CD4-positive, CD25-positive, alpha-beta regulatory T cell (primary cell): Measurements from ENCODE around the gene NGB. TPM values are rescaled to one million over a fixed set of nuclear protein-coding genes. Genes with fewer than 3 reads are reported as not detected.

Experiments used
- ATAC-seq, 2 donors: fragments of 150-1000 bp; cut with Tn5 transposase; one replicate each; pipeline ENCODE4 v1.10.0; 2021; ENCODE audit warnings: low read depth in 2 of 2, moderate number of reproducible peaks in 2 of 2, moderate library complexity in 1 of 2
- DNase-seq, 3 donors: peaks; one replicate each; pipeline versions ENCODE4 v3.0.0 to v3.0.0-alpha.2; 2012 to 2022; ENCODE audit warnings: mixed read lengths in 1 of 3
- H3K27ac ChIP-seq: one replicate; pipeline ENCODE4 v1.7.0; 2013; ENCODE audit warnings: mild to moderate bottlenecking, low read length; ENCODE audit not compliant: insufficient read depth, poor library complexity, severe bottlenecking
- H3K27me3 ChIP-seq: one replicate; pipeline ENCODE4 v1.7.0; 2013; ENCODE audit warnings: low read length; ENCODE audit not compliant: control insufficient read depth, insufficient read depth
- H3K36me3 ChIP-seq: one replicate; pipeline ENCODE4 v1.7.0; 2013; ENCODE audit warnings: mild to moderate bottlenecking, low read length, moderate library complexity; ENCODE audit not compliant: control insufficient read depth, insufficient read depth
- H3K4me1 ChIP-seq: 2 replicates; pipeline ENCODE4 v1.7.0; 2013; ENCODE audit warnings: mild to moderate bottlenecking, low read length; ENCODE audit not compliant: insufficient read depth, control insufficient read depth, poor library complexity, severe bottlenecking
- H3K4me3 ChIP-seq: one replicate; pipeline ENCODE4 v1.7.0; 2013; ENCODE audit warnings: low read depth, mild to moderate bottlenecking, low read length, moderate library complexity
- H3K9me3 ChIP-seq, 2 experiments: 1 replicate in 1 of 2; 2 replicates in 1 of 2; pipeline ENCODE4 v1.7.0; 2013; ENCODE audit warnings: low read length in 2 of 2, mild to moderate bottlenecking in 1 of 2, moderate library complexity in 1 of 2; ENCODE audit not compliant: control insufficient read depth in 2 of 2
- H3K27ac Mint-ChIP-seq, 3 donors: one replicate each; pipeline ENCODE4 v1.8.0; 2020 to 2022; ENCODE audit warnings: mild to moderate bottlenecking in 3 of 3, mixed read lengths in 3 of 3, moderate library complexity in 2 of 3
- H3K27me3 Mint-ChIP-seq: one replicate; pipeline ENCODE4 v1.8.0; 2022; ENCODE audit warnings: mild to moderate bottlenecking, mixed read lengths
- H3K36me3 Mint-ChIP-seq: one replicate; pipeline ENCODE4 v1.8.0; 2020; ENCODE audit warnings: mixed read lengths
- H3K4me1 Mint-ChIP-seq, 4 donors: one replicate each; pipeline ENCODE4 v1.8.0; 2020 to 2022; ENCODE audit warnings: mixed read lengths in 4 of 4, mild to moderate bottlenecking in 1 of 4
- H3K4me3 Mint-ChIP-seq, 4 donors: one replicate each; pipeline ENCODE4 v1.8.0; 2020 to 2022; ENCODE audit warnings: mild to moderate bottlenecking in 4 of 4, mixed read lengths in 4 of 4, moderate library complexity in 3 of 4
- H3K9me3 Mint-ChIP-seq, 7 donors: one replicate each; pipeline ENCODE4 v1.8.0; 2020 to 2022; ENCODE audit warnings: mixed read lengths in 7 of 7, mild to moderate bottlenecking in 3 of 7, moderate library complexity in 2 of 7
- polyA plus RNA-seq, 4 donors: library from polyadenylated mRNA; unstranded; fragments of 300-500 nt; fragmentation: Illumina TruSeq; gene quantifications; one replicate each; pipeline ENCODE4 v1.2.3, GENCODE V29; 2021
- total RNA-seq: library from RNA; stranded (reverse); gene quantifications from one replicate; pipeline ENCODE4 v1.2.3, GENCODE V29; 2022

The NGB gene
- total and polyA plus RNA-seq, 5 donors from 2014 or later = not detected

GRCh38 chr14:77225892-77226557, 45.0 kb downstream of the NGB start:
- no peaks in the 10 kb centered on the region for H3K4me1 ChIP-seq
- Mint-ChIP-seq H3K27me3 (peaks cover 8% of the 10 kb centered on the region), H3K9me3 (peaks cover 0 to 3% (median 0%) of the 10 kb centered on the region in 7 donors), H3K27ac (no peak overlapping the region), H3K36me3 (no peaks in the 10 kb centered on the region), H3K4me1 (peaks cover 0 to 4% (median 0%) of the 10 kb centered on the region in 4 donors), H3K4me3 (no peak overlapping the region)
- H3K9me3 ChIP-seq = no peaks in the 10 kb centered on the region
- H3K4me3 ChIP-seq = no peak overlapping the region
- no peak overlapping the region for H3K27ac ChIP-seq
- ATAC-seq (no peak), DNase-seq (no peak)
- H3K27me3 ChIP-seq = no peaks in the 10 kb centered on the region
- H3K36me3 ChIP-seq = no peaks in the 10 kb centered on the region

GRCh38 chr14:77225254-77225653, 45.8 kb downstream of the NGB start:
- Histone ChIP-seq H3K4me1 (no peaks in the 10 kb centered on the region), H3K4me3 (no peak overlapping the region), H3K36me3 (no peaks in the 10 kb centered on the region), H3K9me3 (no peaks in the 10 kb centered on the region), H3K27ac (no peak overlapping the region), H3K27me3 (no peaks in the 10 kb centered on the region)
- DNase-seq = no peak
- peaks cover 0 to 4% (median 0%) of the 10 kb centered on the region in 4 donors for H3K4me1 Mint-ChIP-seq
- no peaks in the 10 kb centered on the region for H3K36me3 Mint-ChIP-seq
- H3K27ac Mint-ChIP-seq = no peak overlapping the region
- H3K4me3 Mint-ChIP-seq = no peak overlapping the region
- no peak for ATAC-seq
- peaks cover 8% of the 10 kb centered on the region for H3K27me3 Mint-ChIP-seq
- H3K9me3 Mint-ChIP-seq = peaks cover 0 to 3% (median 0%) of the 10 kb centered on the region in 7 donors

- H3K36me3 ChIP-seq = no peaks in the 10 kb centered on the region
- peaks cover 0 to 3% (median 0%) of the 10 kb centered on the region in 7 donors for H3K9me3 Mint-ChIP-seq
- H3K27me3 ChIP-seq = no peaks in the 10 kb centered on the region
- peaks cover 0 to 4% (median 0%) of the 10 kb centered on the region in 4 donors for H3K4me1 Mint-ChIP-seq
- H3K27ac Mint-ChIP-seq = no peak overlapping the region
- H3K36me3 Mint-ChIP-seq = no peaks in the 10 kb centered on the region
- H3K4me3 Mint-ChIP-seq = no peak overlapping the region
- H3K9me3 ChIP-seq = no peaks in the 10 kb centered on the region
- ATAC-seq (no peak), DNase-seq (no peak)
- peaks cover 8% of the 10 kb centered on the region for H3K27me3 Mint-ChIP-seq
- no peaks in the 10 kb centered on the region for H3K4me1 ChIP-seq
- no peak overlapping the region for H3K27ac ChIP-seq
- no peak overlapping the region for H3K4me3 ChIP-seq
Measured at GRCh38 chr14:77224212-77224611, 46.8 kb downstream of the NGB start.

- H3K9me3 Mint-ChIP-seq = peaks cover 0 to 3% (median 0%) of the 10 kb centered on the region in 7 donors
- no peaks in the 10 kb centered on the region for H3K36me3 Mint-ChIP-seq
- no peak for ATAC-seq
- no peak overlapping the region for H3K27ac Mint-ChIP-seq
- no peaks in the 10 kb centered on the region for H3K36me3 ChIP-seq
- H3K27me3 Mint-ChIP-seq = peaks cover 8% of the 10 kb centered on the region
- no peak overlapping the region for H3K4me3 Mint-ChIP-seq
- no peak for DNase-seq
- H3K9me3 ChIP-seq = no peaks in the 10 kb centered on the region
- no peak overlapping the region for H3K4me3 ChIP-seq
- no peaks in the 10 kb centered on the region for H3K4me1 ChIP-seq
- H3K4me1 Mint-ChIP-seq = peaks cover 0 to 4% (median 0%) of the 10 kb centered on the region in 4 donors
- no peaks in the 10 kb centered on the region for H3K27me3 ChIP-seq
- no peak overlapping the region for H3K27ac ChIP-seq
Measured at GRCh38 chr14:77222546-77223225, 48.3 kb downstream of the NGB start.

GRCh38 chr14:77221241-77221871, 49.6 kb downstream of the NGB start:
- no peak for ATAC-seq
- H3K27me3 Mint-ChIP-seq = peaks cover 12% of the 10 kb centered on the region
- Histone ChIP-seq H3K4me3 (no peak overlapping the region), H3K27ac (no peak overlapping the region), H3K4me1 (no peaks in the 10 kb centered on the region), H3K27me3 (no peaks in the 10 kb centered on the region), H3K9me3 (no peaks in the 10 kb centered on the region), H3K36me3 (no peaks in the 10 kb centered on the region)
- H3K4me3 Mint-ChIP-seq = no peak overlapping the region
- H3K27ac Mint-ChIP-seq = no peak overlapping the region
- no peak for DNase-seq
- no peaks in the 10 kb centered on the region for H3K36me3 Mint-ChIP-seq
- peaks cover 0 to under 1% (median 0%) of the 10 kb centered on the region in 7 donors for H3K9me3 Mint-ChIP-seq
- peaks cover 0 to 4% (median 0%) of the 10 kb centered on the region in 4 donors for H3K4me1 Mint-ChIP-seq

GRCh38 chr14:77220246-77221017, 50.6 kb downstream of the NGB start:
- Histone ChIP-seq H3K4me1 (no peaks in the 10 kb centered on the region), H3K27me3 (no peaks in the 10 kb centered on the region), H3K4me3 (no peak overlapping the region), H3K36me3 (no peaks in the 10 kb centered on the region), H3K9me3 (no peaks in the 10 kb centered on the region), H3K27ac (no peak overlapping the region)
- Mint-ChIP-seq H3K27ac (no peak overlapping the region), H3K27me3 (peaks cover 14% of the 10 kb centered on the region), H3K9me3 (no peaks in the 10 kb centered on the region), H3K4me1 (peaks cover 0 to 4% (median 0%) of the 10 kb centered on the region in 4 donors), H3K4me3 (no peak overlapping the region), H3K36me3 (no peaks in the 10 kb centered on the region)
- ATAC-seq = no peak
- no peak for DNase-seq

GRCh38 chr14:77219591-77219990, 51.4 kb downstream of the NGB start:
- Mint-ChIP-seq H3K36me3 (no peaks in the 10 kb centered on the region), H3K9me3 (no peaks in the 10 kb centered on the region), H3K27ac (no peak overlapping the region), H3K4me3 (no peak overlapping the region), H3K27me3 (peaks cover 17% of the 10 kb centered on the region), H3K4me1 (peaks cover 0 to 4% (median 0%) of the 10 kb centered on the region in 4 donors)
- H3K4me3 ChIP-seq = no peak overlapping the region
- no peaks in the 10 kb centered on the region for H3K9me3 ChIP-seq
- H3K27ac ChIP-seq = no peak overlapping the region
- H3K4me1 ChIP-seq = no peaks in the 10 kb centered on the region
- H3K27me3 ChIP-seq = no peaks in the 10 kb centered on the region
- DNase-seq (no peak), ATAC-seq (no peak)
- H3K36me3 ChIP-seq = no peaks in the 10 kb centered on the region
